NCI-H345 treated with DMSO at 0.1 percent for 48 hours (cell line): ENCODE data around the gene TMEM38B.
"Not testable (repeated sequence)": the region's sequence is repeated elsewhere in the genome, so short reads cannot be mapped to it uniquely, and the experiment has no call there.

ENCODE experiments used
- DNase-seq: peaks from one replicate; lab custom pipeline; 2025; ENCODE audit not compliant: unreplicated experiment; lab: John Stamatoyannopoulos, UW

TMEM38B gene

DNA sequence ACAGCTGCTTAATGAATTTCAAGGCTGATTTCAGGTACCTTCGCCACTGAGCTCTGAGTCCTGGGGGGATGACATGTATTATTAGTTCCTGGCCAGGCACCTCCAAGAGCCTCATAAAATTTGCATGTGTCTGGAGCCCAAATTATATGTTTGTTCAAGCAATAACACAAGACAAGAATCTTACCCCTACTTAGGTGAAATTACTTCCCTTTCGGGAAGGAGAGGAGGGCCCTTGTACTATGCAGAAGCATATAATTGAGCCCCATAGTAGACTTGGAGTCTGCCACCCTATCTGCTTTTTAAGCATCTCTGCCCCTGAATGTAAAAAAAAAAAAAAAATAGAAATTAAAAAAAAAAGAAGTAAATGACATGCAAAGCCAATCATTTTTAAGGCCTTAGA, 13.0 kb upstream of the TMEM38B start:
- DNase-seq, result no peak

DNA sequence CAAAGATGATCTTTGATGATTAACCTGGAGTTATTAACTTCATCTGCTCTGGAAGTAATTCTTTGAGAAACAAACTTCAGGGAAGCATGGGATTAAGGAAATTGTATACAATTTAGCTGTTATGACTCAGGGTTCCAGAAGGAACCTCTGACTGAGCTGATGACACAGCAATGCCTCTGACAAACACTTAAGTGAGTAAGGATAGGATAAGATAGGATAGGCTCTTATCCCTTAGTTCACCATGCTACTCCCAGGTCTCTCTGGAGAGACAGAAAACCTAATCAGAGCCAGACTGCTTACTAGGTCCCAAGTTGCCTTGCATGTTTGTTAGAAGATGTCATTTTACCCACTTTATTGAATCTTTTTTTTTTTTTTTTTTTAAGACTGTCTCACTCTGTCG, 12.6 kb upstream of the TMEM38B start:
- no peak for DNase-seq

- no peak for DNase-seq
Observed at GRCh38 chr9:105683688-105684275, 10.6 kb upstream of the TMEM38B start.

GRCh38 chr9:105686936-105687335, 7.4 kb upstream of the TMEM38B start:
- no peak for DNase-seq

GRCh38 chr9:105690742-105691141, 3.6 kb upstream of the TMEM38B start:
- DNase-seq, result no peak

DNA sequence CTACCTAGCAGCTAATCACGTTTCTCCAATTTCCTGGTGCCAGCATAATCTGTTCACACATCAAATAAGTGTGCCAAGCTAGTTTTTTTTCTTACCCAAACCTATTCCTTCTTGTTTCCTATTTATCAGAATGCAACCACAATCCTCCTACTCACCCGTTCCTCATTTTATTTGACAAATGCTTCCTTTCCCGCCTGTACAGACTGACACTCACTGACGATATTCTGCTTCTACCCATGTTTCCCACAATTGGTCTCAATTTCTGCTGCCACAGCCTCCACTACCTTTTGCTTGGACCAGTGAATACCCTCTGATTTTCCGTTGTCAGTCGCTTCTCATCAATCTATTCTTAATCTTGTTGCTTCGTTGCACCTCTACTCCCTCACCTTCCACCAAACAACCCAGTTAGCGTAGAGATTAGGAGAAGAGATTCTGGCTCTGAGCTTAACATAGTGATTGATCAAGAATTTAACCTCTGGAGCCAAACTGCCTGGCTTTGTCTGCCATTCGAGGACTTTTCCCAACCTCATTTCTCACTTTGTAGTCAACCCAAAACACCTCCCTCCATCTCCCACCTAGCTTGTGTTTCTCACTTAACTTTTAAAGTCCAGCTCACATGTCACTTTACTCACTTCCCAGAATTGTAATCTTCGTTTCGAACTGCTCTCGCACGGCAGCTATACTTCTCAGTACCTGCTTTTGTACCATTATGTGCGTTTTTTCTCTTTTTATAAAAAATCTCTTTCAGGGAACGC, 729 bp upstream of the TMEM38B start:
- peak; percentile 32 for DNase-seq

GRCh38 chr9:105694848-105695581, 674 bp downstream of the TMEM38B start:
- DNase-seq, result peak; percentile 70

GRCh38 chr9:105696219-105696793, 2.0 kb downstream of the TMEM38B start:
- DNase-seq, result no peak

- no peak for DNase-seq
Observed at GRCh38 chr9:105697871-105698270, 3.5 kb downstream of the TMEM38B start.

- DNase-seq, result no peak
Observed at GRCh38 chr9:105698348-105698870, 4.1 kb downstream of the TMEM38B start.

DNA sequence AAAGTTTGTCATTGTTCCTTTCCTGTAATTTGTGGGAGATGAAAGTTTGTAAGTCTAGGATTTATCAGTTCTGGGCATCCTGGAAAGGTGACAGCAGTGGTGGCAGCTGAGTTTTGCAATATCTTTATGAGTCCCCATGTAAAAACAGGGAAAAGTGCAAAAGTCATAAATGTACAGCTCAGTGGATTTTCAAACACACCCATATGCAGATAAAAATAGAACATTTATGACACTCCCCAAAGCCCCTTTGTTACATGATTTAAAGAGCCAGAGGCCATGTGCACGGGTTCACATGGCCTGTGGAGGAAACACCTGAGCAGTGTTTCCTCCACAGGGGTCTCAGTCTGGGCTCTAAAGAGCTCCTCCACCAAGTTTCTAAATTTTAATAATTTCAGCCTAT, 6.3 kb downstream of the TMEM38B start:
- no peak for DNase-seq

DNA sequence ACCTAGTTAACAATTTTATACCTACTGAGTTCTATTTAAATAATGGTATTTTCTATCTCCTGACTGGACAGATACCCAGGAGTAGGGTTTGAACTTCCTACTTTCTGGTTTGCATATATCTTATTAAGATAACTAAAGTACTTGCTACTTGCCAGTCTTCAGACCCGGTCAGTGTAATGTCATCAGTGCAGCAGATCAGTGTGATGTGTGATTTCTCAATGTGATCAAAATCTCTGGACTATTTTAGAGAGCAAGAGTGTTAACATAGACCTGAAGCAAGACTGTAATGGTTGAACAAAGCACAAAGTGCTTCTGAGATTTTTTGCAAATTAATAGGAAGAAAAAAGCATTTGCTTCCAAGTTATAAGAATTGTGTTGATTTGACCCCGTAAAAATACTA, 6.8 kb downstream of the TMEM38B start:
- no peak for DNase-seq

GRCh38 chr9:105702207-105702606, 7.9 kb downstream of the TMEM38B start:
- DNase-seq, result no peak

GRCh38 chr9:105703638-105704037, 9.3 kb downstream of the TMEM38B start:
- not testable (repeated sequence) for DNase-seq

GRCh38 chr9:105706156-105706555, 11.8 kb downstream of the TMEM38B start:
- no peak for DNase-seq

DNA sequence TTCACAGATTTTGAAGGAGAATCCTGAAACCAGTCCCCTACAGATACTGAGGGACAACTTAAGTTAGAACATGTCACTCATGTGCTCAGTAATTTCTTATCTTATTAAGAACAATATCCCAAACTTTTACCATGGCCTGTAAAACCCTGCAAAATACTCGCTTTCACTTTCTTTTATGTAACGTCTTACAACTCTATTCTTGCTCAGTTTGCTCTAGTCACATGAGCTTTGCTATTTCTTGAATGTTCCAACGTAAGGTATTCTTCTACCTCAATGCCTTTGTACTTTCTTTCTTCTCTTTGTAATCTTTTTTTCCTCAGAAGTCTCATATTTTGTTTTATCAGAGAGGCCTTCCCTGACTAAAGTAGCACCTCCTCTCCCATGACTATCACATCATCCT, 14.1 kb downstream of the TMEM38B start:
- DNase-seq, result no peak

DNA sequence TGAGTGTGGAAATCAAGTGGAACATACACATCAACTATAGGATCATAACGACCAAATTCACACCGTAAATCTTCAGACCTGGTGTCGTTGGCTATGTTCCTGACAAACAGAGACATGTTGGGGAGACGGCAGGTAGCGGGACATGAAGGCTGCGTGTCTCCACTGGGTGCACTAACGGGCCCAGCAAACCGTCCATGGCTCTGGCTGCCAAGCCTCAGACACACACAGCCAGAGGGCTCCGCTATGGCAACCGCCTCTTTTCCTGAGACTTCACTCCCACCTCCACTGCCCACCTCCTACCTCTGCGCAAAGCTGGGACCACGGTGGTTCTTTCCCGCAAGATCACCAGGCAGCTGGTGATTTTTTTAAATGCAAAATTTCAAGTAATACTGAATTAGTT, 16.3 kb downstream of the TMEM38B start:
- DNase-seq, result no peak

DNA sequence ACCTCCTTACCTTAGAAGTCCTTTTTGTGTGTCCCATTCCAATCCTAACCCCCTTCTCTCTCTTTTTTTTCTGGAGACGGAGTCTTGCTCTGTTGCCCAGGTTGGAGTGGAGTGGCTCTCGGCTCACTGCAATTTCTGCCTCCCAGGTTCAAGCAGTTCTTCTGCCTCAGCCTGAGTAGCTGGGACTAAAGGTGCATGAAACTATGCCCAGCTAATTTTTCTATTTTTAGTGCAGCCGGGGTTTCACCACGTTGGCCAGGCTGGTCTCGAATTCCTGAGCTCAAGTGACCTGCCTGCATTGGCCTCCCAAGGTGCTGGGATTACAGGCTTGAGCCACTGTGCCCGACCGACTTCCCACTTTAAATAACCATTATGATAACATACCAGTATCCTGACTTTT, 17.5 kb downstream of the TMEM38B start:
- no peak for DNase-seq

DNA sequence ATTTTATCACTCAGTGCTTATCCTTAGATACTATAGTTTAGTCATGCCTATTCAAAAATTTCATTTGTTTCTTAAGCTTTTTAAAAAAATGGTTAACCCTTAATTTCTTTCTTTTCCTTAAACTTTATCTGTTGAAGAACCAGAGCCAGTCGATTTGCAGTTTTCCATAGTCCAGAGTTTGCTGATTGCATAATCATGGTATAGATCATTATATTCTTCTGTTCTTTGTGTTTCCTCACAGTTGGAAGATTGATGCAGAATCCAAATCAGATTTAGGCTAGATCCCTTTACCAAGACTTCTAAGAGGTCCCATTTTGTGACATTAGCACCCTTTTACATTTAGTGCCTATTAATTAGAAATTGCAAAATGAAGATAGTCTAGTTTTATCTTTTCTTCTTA, 18.0 kb downstream of the TMEM38B start:
- no peak for DNase-seq

DNA sequence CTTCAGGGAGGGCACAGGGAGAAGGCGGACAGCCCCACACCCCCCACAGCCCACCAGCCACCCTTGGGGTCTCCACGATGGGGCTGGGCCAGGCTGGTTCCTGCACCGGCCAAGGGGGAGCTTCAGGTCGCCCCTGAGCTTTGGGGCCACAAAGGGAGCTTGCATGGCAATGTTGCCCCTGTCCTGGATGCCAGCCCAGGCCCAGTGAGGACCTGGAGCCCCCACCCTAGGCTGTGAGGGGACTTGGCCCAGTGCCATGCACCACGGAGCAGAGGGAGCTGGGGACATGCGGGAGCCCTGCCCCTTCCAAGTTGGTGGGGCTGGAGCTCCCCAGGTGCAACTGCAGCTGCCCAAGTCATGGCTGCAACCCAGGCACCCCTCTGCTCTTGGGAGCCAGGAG, 18.4 kb downstream of the TMEM38B start:
- no peak for DNase-seq

DNA sequence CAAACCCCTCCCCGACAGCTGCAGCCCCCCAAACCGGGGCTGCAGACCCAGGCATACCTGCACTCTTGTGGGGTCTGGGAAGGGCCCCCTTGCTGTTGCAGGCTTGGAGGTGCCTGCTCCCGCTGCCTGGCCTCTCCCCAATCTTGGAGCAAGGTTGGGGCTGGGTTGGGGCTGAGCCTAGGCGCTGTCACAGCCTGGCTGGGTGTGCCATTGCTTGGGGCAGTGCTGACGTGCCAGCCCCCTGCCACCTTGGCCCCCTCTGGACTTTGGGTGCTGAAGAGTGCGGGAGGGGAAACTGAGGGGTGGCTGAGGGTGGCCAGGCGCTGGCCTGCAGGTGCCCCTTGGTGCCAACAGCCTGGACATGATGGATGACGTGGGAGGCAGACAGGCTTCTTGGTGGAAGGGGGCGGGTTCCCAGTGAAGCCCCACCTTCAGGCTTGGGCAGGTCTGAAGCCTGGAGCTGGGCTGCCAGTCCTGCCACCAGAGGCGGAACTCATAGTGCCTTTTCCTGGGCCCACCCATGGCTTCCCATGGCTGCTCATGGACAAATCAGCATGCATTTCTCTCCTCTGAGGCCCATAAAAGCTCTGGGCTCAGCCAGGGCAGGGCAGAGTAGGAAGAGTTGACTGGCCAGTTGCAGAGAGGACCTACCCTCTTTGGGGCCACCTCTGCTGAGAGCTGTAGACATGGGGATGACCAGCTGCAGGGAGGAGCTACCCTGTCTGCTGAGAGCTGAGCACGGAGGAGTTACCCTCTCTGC, 19.1 kb downstream of the TMEM38B start:
- no peak for DNase-seq
